Neutrophil (primary cell): ENCODE results near the gene EDA.
"Not testable (repeated sequence)": the region's sequence is repeated elsewhere in the genome, so short reads cannot be mapped to it uniquely, and the experiment has no call there.

Experiments used
- H3K27ac ChIP-seq: fragments of 200-600 bp; sonication (generic); 2 replicates; pipeline ENCODE4 v1.5.1; 2016; ENCODE audit warnings: mild to moderate bottlenecking, moderate library complexity
- H3K27me3 ChIP-seq: fragments of 200-600 bp; sonication (generic); 2 replicates; pipeline ENCODE4 v1.6.0; 2016; ENCODE audit warnings: mild to moderate bottlenecking
- H3K36me3 ChIP-seq: fragments of 200-600 bp; sonication (generic); 2 replicates; pipeline ENCODE4 v1.5.1; 2017
- H3K4me1 ChIP-seq, 2 experiments: fragments of 200-600 bp in 1 of 2; sonication (generic) in 1 of 2; 1 replicate in 1 of 2; 2 replicates in 1 of 2; pipeline versions ENCODE4 v1.5.1 to v1.6.1; 2013 to 2016; ENCODE audit warnings: low read depth in 1 of 2, low read length in 1 of 2, mild to moderate bottlenecking in 1 of 2, moderate library complexity in 1 of 2; ENCODE audit not compliant: control insufficient read depth in 1 of 2, insufficient read depth in 1 of 2
- H3K4me3 ChIP-seq, 2 experiments: fragments of 200-600 bp in 1 of 2; sonication (generic) in 1 of 2; 1 replicate in 1 of 2; 2 replicates in 1 of 2; pipeline ENCODE4 v1.5.1; 2013 to 2016; ENCODE audit warnings: low read depth in 1 of 2, low read length in 1 of 2, mild to moderate bottlenecking in 1 of 2, moderate library complexity in 1 of 2
- H3K9me3 ChIP-seq: fragments of 200-600 bp; sonication (generic); 2 replicates; pipeline ENCODE4 v1.5.1; 2016
- TF ChIP-seq, protein P1 (sequence below): fragments of 200-600 bp; sonication (generic); IDR thresholded peaks from 2 replicates; pipeline ENCODE4 v1.5.1; 2016; ENCODE audit warnings: antibody characterized with exemption

Gene EDA

DNA sequence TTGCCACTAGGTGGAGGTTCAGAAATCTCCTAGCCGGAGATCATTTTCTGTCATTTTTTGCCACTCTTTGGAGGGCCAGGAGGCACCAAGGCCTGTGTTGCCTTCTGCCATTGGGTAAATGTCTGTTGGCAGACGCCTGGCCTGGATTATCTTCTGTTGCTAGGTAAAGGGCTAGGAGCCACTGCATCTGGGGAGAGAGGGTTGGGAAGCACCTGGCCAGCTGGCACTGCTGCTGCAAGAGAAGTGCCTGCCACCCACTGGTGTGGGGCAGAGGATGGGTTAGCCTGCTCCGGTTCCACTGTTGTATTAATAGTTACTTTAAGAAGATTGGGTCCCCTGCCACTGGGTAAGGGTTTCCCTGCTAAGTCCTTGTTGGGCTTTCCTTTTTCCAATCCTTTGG is 375.8 kb downstream of the EDA start:
- H3K27ac ChIP-seq = no peak overlapping the region
- no peaks in the 10 kb centered on the region for H3K36me3 ChIP-seq
- H3K4me1 ChIP-seq = no peaks in the 10 kb centered on the region
- H3K27me3 ChIP-seq = no peaks in the 10 kb centered on the region
- H3K9me3 ChIP-seq = no peaks in the 10 kb centered on the region
- TF ChIP-seq, protein P1, sequence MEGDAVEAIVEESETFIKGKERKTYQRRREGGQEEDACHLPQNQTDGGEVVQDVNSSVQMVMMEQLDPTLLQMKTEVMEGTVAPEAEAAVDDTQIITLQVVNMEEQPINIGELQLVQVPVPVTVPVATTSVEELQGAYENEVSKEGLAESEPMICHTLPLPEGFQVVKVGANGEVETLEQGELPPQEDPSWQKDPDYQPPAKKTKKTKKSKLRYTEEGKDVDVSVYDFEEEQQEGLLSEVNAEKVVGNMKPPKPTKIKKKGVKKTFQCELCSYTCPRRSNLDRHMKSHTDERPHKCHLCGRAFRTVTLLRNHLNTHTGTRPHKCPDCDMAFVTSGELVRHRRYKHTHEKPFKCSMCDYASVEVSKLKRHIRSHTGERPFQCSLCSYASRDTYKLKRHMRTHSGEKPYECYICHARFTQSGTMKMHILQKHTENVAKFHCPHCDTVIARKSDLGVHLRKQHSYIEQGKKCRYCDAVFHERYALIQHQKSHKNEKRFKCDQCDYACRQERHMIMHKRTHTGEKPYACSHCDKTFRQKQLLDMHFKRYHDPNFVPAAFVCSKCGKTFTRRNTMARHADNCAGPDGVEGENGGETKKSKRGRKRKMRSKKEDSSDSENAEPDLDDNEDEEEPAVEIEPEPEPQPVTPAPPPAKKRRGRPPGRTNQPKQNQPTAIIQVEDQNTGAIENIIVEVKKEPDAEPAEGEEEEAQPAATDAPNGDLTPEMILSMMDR = no peak
- no peak overlapping the region for H3K4me3 ChIP-seq

DNA sequence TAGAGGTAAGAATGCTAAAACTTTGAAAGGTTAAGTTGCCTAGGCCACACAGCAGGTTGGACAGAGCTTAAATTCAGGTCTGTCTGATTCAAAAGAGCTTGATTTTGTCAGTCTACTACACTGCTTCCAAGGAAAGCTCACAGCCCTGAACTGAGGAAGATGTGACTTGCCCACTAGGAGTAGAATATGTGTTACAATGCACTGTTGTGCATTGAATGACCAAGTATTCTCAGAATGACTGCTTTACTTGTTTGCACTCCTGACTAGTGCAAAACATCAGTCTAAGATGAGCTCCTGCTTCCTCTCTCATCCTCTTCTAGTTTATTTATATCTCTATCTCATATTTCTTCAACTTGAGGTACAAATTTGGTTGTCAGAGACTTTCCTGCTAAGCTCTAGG is 377.6 kb downstream of the EDA start:
- Histone ChIP-seq H3K9me3 (no peaks in the 10 kb centered on the region), H3K4me1 (no peaks in the 10 kb centered on the region), H3K27me3 (no peaks in the 10 kb centered on the region), H3K36me3 (no peaks in the 10 kb centered on the region), H3K27ac (no peak overlapping the region), H3K4me3 (no peak overlapping the region)
- TF ChIP-seq, protein P1 = no peak

GRCh38 chrX:69995362-69996112 is 379.6 kb downstream of the EDA start:
- Histone ChIP-seq H3K27ac (no peak overlapping the region), H3K36me3 (no peaks in the 10 kb centered on the region), H3K4me3 (no peak overlapping the region), H3K9me3 (no peaks in the 10 kb centered on the region), H3K4me1 (no peaks in the 10 kb centered on the region), H3K27me3 (no peaks in the 10 kb centered on the region)
- TF ChIP-seq, protein P1 = no peak

DNA sequence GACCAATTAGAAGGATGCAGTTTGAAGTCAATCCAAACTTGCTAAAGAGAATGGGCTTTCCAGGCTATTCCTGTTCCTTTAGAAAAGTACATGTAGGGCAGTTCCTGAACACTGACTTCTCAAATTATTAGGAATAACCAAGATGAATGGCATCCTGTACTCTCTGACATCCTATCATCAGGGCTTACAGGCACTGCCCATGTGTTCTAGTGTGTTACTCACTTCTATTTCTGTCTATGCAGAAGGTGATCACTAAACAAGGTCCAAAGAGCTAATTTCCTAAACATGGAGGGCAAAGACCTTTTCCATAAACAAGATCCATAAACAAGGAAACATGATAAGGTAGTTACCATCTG is 380.2 kb downstream of the EDA start:
- H3K27me3 ChIP-seq = no peaks in the 10 kb centered on the region
- TF ChIP-seq, protein P1 = no peak
- H3K4me3 ChIP-seq = no peak overlapping the region
- no peaks in the 10 kb centered on the region for H3K4me1 ChIP-seq
- no peak overlapping the region for H3K27ac ChIP-seq
- no peaks in the 10 kb centered on the region for H3K36me3 ChIP-seq
- H3K9me3 ChIP-seq = no peaks in the 10 kb centered on the region

GRCh38 chrX:69998299-69998698 is 382.4 kb downstream of the EDA start:
- H3K4me3 ChIP-seq, H3K36me3 ChIP-seq, H3K27ac ChIP-seq, H3K27me3 ChIP-seq, H3K9me3 ChIP-seq, H3K4me1 ChIP-seq: not testable (repeated sequence)

DNA sequence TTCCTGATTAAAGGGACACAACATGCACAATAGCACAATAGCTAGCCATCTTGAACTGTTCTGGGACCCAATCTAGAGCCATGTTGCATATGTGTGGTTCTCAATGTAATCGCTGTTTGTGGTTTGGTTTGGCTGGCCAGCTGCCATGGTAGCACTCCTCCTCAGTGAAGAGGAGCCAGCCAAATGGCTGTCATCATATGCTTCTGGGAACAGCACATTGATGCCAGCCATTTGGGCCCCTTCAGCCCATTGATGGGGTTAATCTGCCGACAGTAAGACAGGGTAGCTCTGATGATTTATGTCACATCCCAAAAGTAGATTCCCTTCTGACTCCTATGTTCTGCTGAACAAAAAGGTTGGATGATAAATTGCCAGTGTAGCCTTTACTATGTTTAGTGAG is 385.4 kb downstream of the EDA start:
- Histone ChIP-seq H3K4me1 (no peaks in the 10 kb centered on the region), H3K27ac (no peak overlapping the region), H3K27me3 (no peaks in the 10 kb centered on the region), H3K36me3 (no peaks in the 10 kb centered on the region), H3K9me3 (no peaks in the 10 kb centered on the region), H3K4me3 (no peak overlapping the region)
- TF ChIP-seq, protein P1 = no peak
